Measurements from ENCODE around the gene CCDC182.

GRCh38 chr17:57730026-57730701, 14.9 kb downstream of the CCDC182 start:
- no peak for TF ChIP-seq ZBTB20 (CRISPR knock-in tag; IDR thresholded peaks at IDR 0.05; ENCODE audit: borderline replicate concordance, low read depth)
- TF ChIP-seq SMC3 (IDR thresholded peaks at IDR 0.05; ENCODE audit: low read length) = no peak
- no peak for TF ChIP-seq FOXA1 (IDR thresholded peaks at IDR 0.05)
- TF ChIP-seq FOXA1 (CRISPR knock-in tag; IDR thresholded peaks at IDR 0.05) = no peak
- no peak for TF ChIP-seq KDM5A (IDR thresholded peaks at IDR 0.05; ENCODE audit: borderline replicate concordance, low read length)
- TF ChIP-seq ZNF776 (CRISPR knock-in tag; IDR thresholded peaks at IDR 0.05) = no peak
- no peak for TF ChIP-seq ZZZ3 (CRISPR knock-in tag; IDR thresholded peaks at IDR 0.05; ENCODE audit: borderline replicate concordance)
- no peak for TF ChIP-seq TAF1 (CRISPR knock-in tag; IDR thresholded peaks at IDR 0.05)
- TF ChIP-seq JUND (CRISPR knock-in tag; IDR thresholded peaks at IDR 0.05) = no peak
- TF ChIP-seq TAF15 (IDR thresholded peaks at IDR 0.05; ENCODE audit: low read depth, low read length, poor library complexity, severe bottlenecking) = no peak

Data from HepG2 (cell line).